GM23338 (cell line): ENCODE measurements around the gene GAB1. TPM values are rescaled to one million over a fixed set of nuclear protein-coding genes. Genes with fewer than 3 reads are reported as not detected.

Source experiments
- ATAC-seq: fragments of 200-7000 bp; cut with Tn5 transposase; 3 replicates; pipeline ENCODE4 v1.9.1; 2020
- DNase-seq: peaks from one replicate; pipeline ENCODE4 v3.0.0-alpha.2; 2015; ENCODE audit warnings: low spot score
- H2AFZ ChIP-seq: fragments of 200-600 bp; sonication (generic); 2 replicates; pipeline ENCODE4 v1.8.0; 2016; ENCODE audit warnings: antibody characterized with exemption, mild to moderate bottlenecking, moderate library complexity
- H3F3A ChIP-seq: fragments of 200-600 bp; sonication (generic); replicated peaks from 2 replicates; pipeline ENCODE4 v1.8.0; 2017; ENCODE audit warnings: antibody characterized with exemption, mixed run types, low read depth
- H3K27ac ChIP-seq: fragments of 200-600 bp; sonication (generic); 2 replicates; pipeline ENCODE4 v1.6.1; 2016; ENCODE audit warnings: low read depth
- H3K27me3 ChIP-seq: fragments of 200-600 bp; sonication (generic); 2 replicates; pipeline ENCODE4 v1.8.0; 2016; ENCODE audit warnings: mild to moderate bottlenecking, mixed run types, moderate library complexity; ENCODE audit not compliant: insufficient read depth
- H3K36me3 ChIP-seq: fragments of 200-600 bp; sonication (generic); 2 replicates; pipeline ENCODE4 v1.8.0; 2016; ENCODE audit warnings: mild to moderate bottlenecking; ENCODE audit not compliant: insufficient read depth
- H3K4me1 ChIP-seq: fragments of 200-600 bp; sonication (generic); 2 replicates; pipeline ENCODE4 v1.8.0; 2016; ENCODE audit warnings: mild to moderate bottlenecking, moderate library complexity; ENCODE audit not compliant: insufficient read depth
- H3K4me2 ChIP-seq: fragments of 200-600 bp; sonication (generic); 2 replicates; pipeline ENCODE4 v1.7.1; 2017; ENCODE audit warnings: mixed run types
- H3K4me3 ChIP-seq: fragments of 200-600 bp; sonication (generic); 2 replicates; pipeline ENCODE4 v1.6.1; 2016; ENCODE audit warnings: mixed run types
- H3K79me2 ChIP-seq: fragments of 200-600 bp; sonication (generic); replicated peaks from 2 replicates; pipeline ENCODE4 v1.8.0; 2017; ENCODE audit warnings: mild to moderate bottlenecking; ENCODE audit not compliant: insufficient read depth
- H3K9me2 ChIP-seq: fragments of 200-600 bp; sonication (generic); 2 replicates; pipeline ENCODE4 v1.8.0; 2017; ENCODE audit not compliant: insufficient read depth
- H4K20me1 ChIP-seq: fragments of 200-600 bp; sonication (generic); replicated peaks from 2 replicates; pipeline ENCODE4 v1.8.0; 2017; ENCODE audit warnings: mild to moderate bottlenecking; ENCODE audit not compliant: insufficient read depth
- H3K27ac Mint-ChIP-seq: 2 replicates; pipeline ENCODE4 v1.8.0; 2020; ENCODE audit warnings: inconsistent platforms, mild to moderate bottlenecking, moderate library complexity, mixed read lengths
- H3K27me3 Mint-ChIP-seq: 3 replicates; pipeline ENCODE4 v1.8.0; 2022; ENCODE audit warnings: low read depth, mild to moderate bottlenecking, moderate library complexity, mixed read lengths, inconsistent platforms; ENCODE audit not compliant: insufficient read depth, poor library complexity
- H3K36me3 Mint-ChIP-seq: 3 replicates; pipeline ENCODE4 v1.8.0; 2021; ENCODE audit warnings: low read depth, mild to moderate bottlenecking, inconsistent platforms, moderate library complexity, mixed read lengths
- H3K4me1 Mint-ChIP-seq: 3 replicates; pipeline ENCODE4 v1.8.0; 2020; ENCODE audit warnings: mild to moderate bottlenecking, inconsistent platforms, mixed read lengths
- H3K4me3 Mint-ChIP-seq: 3 replicates; pipeline ENCODE4 v1.8.0; 2021; ENCODE audit warnings: moderate library complexity, mild to moderate bottlenecking, inconsistent platforms, mixed read lengths
- H3K9me3 Mint-ChIP-seq: 3 replicates; pipeline ENCODE4 v1.8.0; 2020; ENCODE audit warnings: moderate library complexity, mild to moderate bottlenecking, inconsistent platforms, mixed read lengths
- CREB1 ChIP-seq: fragments of 250-450 bp; sonication (Bioruptor Pico); IDR thresholded peaks from 2 replicates; pipeline ENCODE4 v1.5.0; 2020; ENCODE audit warnings: low read depth, mild to moderate bottlenecking, moderate library complexity
- EZH2 ChIP-seq: fragments of 200-600 bp; sonication (generic); IDR thresholded peaks from one replicate; pipeline ENCODE4 v1.8.0; 2017; ENCODE audit warnings: antibody characterized with exemption, mild to moderate bottlenecking, low read depth; ENCODE audit not compliant: unreplicated experiment
- EZH2phosphoT487 ChIP-seq: fragments of 200-600 bp; sonication (generic); IDR thresholded peaks from one replicate; pipeline ENCODE4 v1.8.1; 2018; ENCODE audit warnings: antibody characterized with exemption; ENCODE audit not compliant: unreplicated experiment
- JUNB ChIP-seq: IDR thresholded peaks from one replicate; pipeline ENCODE4 v1.6.1; 2016; ENCODE audit warnings: antibody characterized with exemption; ENCODE audit not compliant: unreplicated experiment
- NANOG ChIP-seq: IDR thresholded peaks from 2 replicates; pipeline ENCODE4 v1.6.1; 2016; ENCODE audit warnings: antibody characterized with exemption, borderline replicate concordance
- ZNF114 ChIP-seq: fragments of 250-450 bp; sonication (Bioruptor Pico); IDR thresholded peaks from 2 replicates; pipeline ENCODE4 v1.5.0; 2020; ENCODE audit warnings: mild to moderate bottlenecking, moderate library complexity
- ZNF331 ChIP-seq: fragments of 250-450 bp; sonication (Bioruptor Pico); IDR thresholded peaks from 2 replicates; pipeline ENCODE4 v1.5.0; 2020; ENCODE audit warnings: low read depth, mild to moderate bottlenecking, moderate library complexity
- polyA plus RNA-seq: library from polyadenylated mRNA; unstranded; fragments of >200 nt; fragmentation: Nextera tagmentation; extraction: Ambion mirVana; gene quantifications from 2 replicates; pipeline ENCODE4 v1.2.1, GENCODE V29; 2016
- total RNA-seq: library from RNA; depleted of rRNA; stranded (reverse); fragments of >200 nt; shearing (Covaris generic); gene quantifications from 2 replicates; pipeline ENCODE4 v1.2.3, GENCODE V29; 2014
- TF ChIP-seq, protein P1 (sequence below): fragments of 250-450 bp; sonication (Bioruptor Pico); IDR thresholded peaks from 2 replicates; pipeline ENCODE4 v1.5.0; 2020; ENCODE audit warnings: mild to moderate bottlenecking, moderate library complexity
- TF ChIP-seq, protein P2 (sequence below), 2 experiments: fragments of 200-600 bp in 1 of 2; sonication (generic) in 1 of 2; conservative IDR thresholded peaks; 2 replicates each; pipeline versions ENCODE4 v1.5.1 to v1.6.1; 2016 to 2017; ENCODE audit warnings: antibody characterized with exemption in 2 of 2, low read depth in 2 of 2, mild to moderate bottlenecking in 2 of 2, moderate library complexity in 1 of 2

Gene GAB1
- total and polyA plus RNA-seq, 2 experiments from 2014 or later: 4.0 to 18.4 TPM

DNA sequence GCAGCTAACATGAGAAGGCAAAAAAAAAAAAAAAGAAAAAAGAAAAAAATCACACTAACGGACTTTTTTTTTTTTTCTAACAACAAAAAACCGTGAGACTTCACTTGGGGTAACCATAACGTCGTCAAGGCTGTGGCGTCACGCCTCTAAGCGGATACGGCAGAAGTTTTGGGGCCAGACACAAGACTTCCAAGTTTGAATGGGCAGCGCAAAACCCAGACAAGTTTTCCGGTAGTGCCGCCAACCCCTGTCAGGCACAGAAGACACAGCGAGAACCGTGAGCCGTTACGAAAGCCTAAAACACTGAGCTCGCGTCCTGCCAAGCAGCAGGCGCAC, 176.3 kb downstream of the GAB1 start:
- H3K36me3 Mint-ChIP-seq: peaks cover 32% of the 10 kb centered on the region
- H3K27me3 Mint-ChIP-seq: peaks cover 6% of the 10 kb centered on the region
- Histone ChIP-seq H3K79me2 (peaks cover 42% of the 10 kb centered on the region), H4K20me1 (peaks cover 30% of the 10 kb centered on the region), H3F3A (0 out of 2 replicates have a peak, but pooled peaks cover 5% of the 10 kb centered on the region), H3K27ac (peak overlapping the region; percentile 98), H2AFZ (peak overlapping the region; percentile 85), H3K4me3 (peak overlapping the region; percentile 87), H3K4me1 (peaks cover 18% of the 10 kb centered on the region; the same call in 1 of the 2 replicates), H3K36me3 (peaks cover 7% of the 10 kb centered on the region; the same call in 1 of the 2 replicates), H3K27me3 (no peaks in the 10 kb centered on the region), H3K9me2 (no peaks in the 10 kb centered on the region), H3K4me2 (peak overlapping the region; percentile 78)
- DNase-seq (no peak), ATAC-seq (peak; percentile 14)
- peak overlapping the region; percentile 99 for H3K27ac Mint-ChIP-seq
- H3K9me3 Mint-ChIP-seq: no peaks in the 10 kb centered on the region; the same call in 2 of the 3 replicates
- TF ChIP-seq CREB1 (CRISPR knock-in tag) (peak; percentile 90), ZNF114 (CRISPR knock-in tag) (no peak)
- TF ChIP-seq, protein P1, sequence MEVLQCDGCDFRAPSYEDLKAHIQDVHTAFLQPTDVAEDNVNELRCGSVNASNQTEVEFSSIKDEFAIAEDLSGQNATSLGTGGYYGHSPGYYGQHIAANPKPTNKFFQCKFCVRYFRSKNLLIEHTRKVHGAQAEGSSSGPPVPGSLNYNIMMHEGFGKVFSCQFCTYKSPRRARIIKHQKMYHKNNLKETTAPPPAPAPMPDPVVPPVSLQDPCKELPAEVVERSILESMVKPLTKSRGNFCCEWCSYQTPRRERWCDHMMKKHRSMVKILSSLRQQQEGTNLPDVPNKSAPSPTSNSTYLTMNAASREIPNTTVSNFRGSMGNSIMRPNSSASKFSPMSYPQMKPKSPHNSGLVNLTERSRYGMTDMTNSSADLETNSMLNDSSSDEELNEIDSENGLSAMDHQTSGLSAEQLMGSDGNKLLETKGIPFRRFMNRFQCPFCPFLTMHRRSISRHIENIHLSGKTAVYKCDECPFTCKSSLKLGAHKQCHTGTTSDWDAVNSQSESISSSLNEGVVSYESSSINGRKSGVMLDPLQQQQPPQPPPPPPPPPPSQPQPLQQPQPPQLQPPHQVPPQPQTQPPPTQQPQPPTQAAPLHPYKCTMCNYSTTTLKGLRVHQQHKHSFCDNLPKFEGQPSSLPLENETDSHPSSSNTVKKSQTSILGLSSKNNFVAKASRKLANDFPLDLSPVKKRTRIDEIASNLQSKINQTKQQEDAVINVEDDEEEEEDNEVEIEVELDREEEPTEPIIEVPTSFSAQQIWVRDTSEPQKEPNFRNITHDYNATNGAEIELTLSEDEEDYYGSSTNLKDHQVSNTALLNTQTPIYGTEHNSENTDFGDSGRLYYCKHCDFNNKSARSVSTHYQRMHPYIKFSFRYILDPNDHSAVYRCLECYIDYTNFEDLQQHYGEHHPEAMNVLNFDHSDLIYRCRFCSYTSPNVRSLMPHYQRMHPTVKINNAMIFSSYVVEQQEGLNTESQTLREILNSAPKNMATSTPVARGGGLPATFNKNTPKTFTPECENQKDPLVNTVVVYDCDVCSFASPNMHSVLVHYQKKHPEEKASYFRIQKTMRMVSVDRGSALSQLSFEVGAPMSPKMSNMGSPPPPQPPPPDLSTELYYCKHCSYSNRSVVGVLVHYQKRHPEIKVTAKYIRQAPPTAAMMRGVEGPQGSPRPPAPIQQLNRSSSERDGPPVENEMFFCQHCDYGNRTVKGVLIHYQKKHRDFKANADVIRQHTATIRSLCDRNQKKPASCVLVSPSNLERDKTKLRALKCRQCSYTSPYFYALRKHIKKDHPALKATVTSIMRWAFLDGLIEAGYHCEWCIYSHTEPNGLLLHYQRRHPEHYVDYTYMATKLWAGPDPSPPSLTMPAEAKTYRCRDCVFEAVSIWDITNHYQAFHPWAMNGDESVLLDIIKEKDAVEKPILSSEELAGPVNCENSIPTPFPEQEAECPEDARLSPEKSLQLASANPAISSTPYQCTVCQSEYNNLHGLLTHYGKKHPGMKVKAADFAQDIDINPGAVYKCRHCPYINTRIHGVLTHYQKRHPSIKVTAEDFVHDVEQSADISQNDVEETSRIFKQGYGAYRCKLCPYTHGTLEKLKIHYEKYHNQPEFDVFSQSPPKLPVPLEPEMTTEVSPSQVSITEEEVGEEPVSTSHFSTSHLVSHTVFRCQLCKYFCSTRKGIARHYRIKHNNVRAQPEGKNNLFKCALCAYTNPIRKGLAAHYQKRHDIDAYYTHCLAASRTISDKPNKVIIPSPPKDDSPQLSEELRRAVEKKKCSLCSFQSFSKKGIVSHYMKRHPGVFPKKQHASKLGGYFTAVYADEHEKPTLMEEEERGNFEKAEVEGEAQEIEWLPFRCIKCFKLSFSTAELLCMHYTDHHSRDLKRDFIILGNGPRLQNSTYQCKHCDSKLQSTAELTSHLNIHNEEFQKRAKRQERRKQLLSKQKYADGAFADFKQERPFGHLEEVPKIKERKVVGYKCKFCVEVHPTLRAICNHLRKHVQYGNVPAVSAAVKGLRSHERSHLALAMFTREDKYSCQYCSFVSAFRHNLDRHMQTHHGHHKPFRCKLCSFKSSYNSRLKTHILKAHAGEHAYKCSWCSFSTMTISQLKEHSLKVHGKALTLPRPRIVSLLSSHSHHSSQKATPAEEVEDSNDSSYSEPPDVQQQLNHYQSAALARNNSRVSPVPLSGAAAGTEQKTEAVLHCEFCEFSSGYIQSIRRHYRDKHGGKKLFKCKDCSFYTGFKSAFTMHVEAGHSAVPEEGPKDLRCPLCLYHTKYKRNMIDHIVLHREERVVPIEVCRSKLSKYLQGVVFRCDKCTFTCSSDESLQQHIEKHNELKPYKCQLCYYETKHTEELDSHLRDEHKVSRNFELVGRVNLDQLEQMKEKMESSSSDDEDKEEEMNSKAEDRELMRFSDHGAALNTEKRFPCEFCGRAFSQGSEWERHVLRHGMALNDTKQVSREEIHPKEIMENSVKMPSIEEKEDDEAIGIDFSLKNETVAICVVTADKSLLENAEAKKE (CRISPR knock-in tag): no peak
- H3K4me3 Mint-ChIP-seq: peak overlapping the region; percentile 99
- peaks cover 15% of the 10 kb centered on the region for H3K4me1 Mint-ChIP-seq

DNA sequence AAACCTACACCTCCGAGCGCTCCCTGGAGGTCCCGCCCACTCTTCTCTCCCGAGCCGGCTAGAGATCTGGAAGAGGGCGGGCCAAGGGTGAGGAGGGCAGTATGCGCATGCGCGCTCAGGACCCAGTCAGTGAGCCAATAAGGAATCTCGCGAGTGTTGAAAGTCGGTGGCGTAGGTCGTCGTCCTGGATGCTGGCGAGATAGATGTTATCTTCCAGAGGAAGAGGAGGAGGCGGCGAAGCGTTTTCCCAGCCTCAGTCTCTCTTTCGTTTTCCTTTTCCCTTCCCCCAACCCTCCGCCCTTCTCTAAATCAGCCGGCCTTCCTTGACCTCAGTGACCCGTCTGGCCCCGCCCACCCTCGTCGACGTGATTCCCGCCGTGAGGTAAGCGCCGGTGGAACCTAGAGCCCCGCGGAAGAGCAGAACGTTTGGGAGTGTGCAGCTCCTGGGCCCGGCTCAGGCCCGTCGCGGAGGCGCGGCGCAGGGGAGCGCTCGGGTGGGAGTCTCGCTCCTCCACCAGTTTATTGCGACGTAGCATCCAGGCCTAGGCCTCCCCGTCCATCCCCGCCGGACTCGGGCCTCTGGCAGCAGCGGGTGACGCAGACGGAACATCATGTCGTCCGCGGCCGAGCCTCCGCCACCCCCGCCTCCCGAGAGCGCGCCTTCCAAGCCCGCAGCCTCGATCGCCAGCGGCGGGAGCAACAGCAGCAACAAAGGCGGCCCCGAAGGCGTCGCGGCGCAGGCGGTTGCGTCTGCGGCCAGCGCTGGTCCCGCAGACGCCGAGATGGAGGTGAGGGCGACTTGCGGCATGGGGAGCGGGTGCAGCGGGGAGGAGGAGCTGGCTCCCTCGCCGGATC, 176.9 kb downstream of the GAB1 start, which contains the start of gene SMARCA5:
SMARCA5 (plus strand) TSS at position 389 of the 855 bp plus-strand sequence; CDS start at position 612, 223 bp downstream.
- Histone ChIP-seq H3K79me2 (peaks cover 48% of the 10 kb centered on the region), H2AFZ (peak within 1 kb of the TSS; percentile 85), H3K4me1 (peaks cover 18% of the 10 kb centered on the region; the same call in 1 of the 2 replicates), H3K36me3 (peaks cover 13% of the 10 kb centered on the region; the same call in 1 of the 2 replicates), H3K4me2 (peak within 1 kb of the TSS; percentile 90), H3F3A (0 out of 2 replicates have a peak, but pooled peaks cover 5% of the 10 kb centered on the region), H3K4me3 (peak within 1 kb of the TSS; percentile 87), H3K27ac (peak within 1 kb of the TSS; percentile 98), H3K27me3 (no peaks in the 10 kb centered on the region), H3K9me2 (no peaks in the 10 kb centered on the region), H4K20me1 (peaks cover 35% of the 10 kb centered on the region)
- peaks cover 35% of the 10 kb centered on the region for H3K36me3 Mint-ChIP-seq
- no peaks in the 10 kb centered on the region; the same call in 2 of the 3 replicates for H3K9me3 Mint-ChIP-seq
- peak; percentile 88 for ATAC-seq
- H3K27ac Mint-ChIP-seq: peak within 1 kb of the TSS; percentile 99
- H3K4me1 Mint-ChIP-seq: peaks cover 15% of the 10 kb centered on the region
- peak; percentile 99 for DNase-seq
- H3K4me3 Mint-ChIP-seq: peak within 1 kb of the TSS; percentile 99
- peaks cover 6% of the 10 kb centered on the region for H3K27me3 Mint-ChIP-seq
- TF ChIP-seq ZNF114 (CRISPR knock-in tag): no peak
- no peak for TF ChIP-seq ZNF331 (CRISPR knock-in tag)
- no peak for TF ChIP-seq EZH2phosphoT487
- TF ChIP-seq NANOG: no peak
- no peak for TF ChIP-seq JUNB
- no peak for TF ChIP-seq EZH2
- TF ChIP-seq, protein P2, sequence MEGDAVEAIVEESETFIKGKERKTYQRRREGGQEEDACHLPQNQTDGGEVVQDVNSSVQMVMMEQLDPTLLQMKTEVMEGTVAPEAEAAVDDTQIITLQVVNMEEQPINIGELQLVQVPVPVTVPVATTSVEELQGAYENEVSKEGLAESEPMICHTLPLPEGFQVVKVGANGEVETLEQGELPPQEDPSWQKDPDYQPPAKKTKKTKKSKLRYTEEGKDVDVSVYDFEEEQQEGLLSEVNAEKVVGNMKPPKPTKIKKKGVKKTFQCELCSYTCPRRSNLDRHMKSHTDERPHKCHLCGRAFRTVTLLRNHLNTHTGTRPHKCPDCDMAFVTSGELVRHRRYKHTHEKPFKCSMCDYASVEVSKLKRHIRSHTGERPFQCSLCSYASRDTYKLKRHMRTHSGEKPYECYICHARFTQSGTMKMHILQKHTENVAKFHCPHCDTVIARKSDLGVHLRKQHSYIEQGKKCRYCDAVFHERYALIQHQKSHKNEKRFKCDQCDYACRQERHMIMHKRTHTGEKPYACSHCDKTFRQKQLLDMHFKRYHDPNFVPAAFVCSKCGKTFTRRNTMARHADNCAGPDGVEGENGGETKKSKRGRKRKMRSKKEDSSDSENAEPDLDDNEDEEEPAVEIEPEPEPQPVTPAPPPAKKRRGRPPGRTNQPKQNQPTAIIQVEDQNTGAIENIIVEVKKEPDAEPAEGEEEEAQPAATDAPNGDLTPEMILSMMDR (conservative IDR thresholded peaks at IDR 0.05; ENCODE audit: low read depth in 2 of 2): no peak
